Prostate gland (tissue), 2 donors: ENCODE measurements around the gene TSHZ1. TPM values are rescaled to one million over a fixed set of nuclear protein-coding genes. Genes with fewer than 3 reads are reported as not detected.

Experiments
- DNase-seq: peaks from one replicate; pipeline ENCODE4 v3.0.0-alpha.2; 2019; ENCODE audit warnings: low spot score
- H3K27ac ChIP-seq, 2 donors: fragments of 200-600 bp; sonication (generic); 2 replicates each; pipeline ENCODE4 v1.5.1; 2017 to 2019
- H3K27me3 ChIP-seq: fragments of 200-600 bp; sonication (generic); replicated peaks from 2 replicates; pipeline ENCODE4 v1.5.1; 2019; ENCODE audit not compliant: insufficient read depth
- H3K36me3 ChIP-seq, 2 donors: fragments of 200-600 bp; sonication (generic); 1 replicate in 1 of 2; 2 replicates in 1 of 2; pipeline versions ENCODE4 v1.5.1 to v1.8.1; 2017 to 2019
- H3K4me1 ChIP-seq: fragments of 200-600 bp; sonication (generic); replicated peaks from 2 replicates; pipeline ENCODE4 v1.5.1; 2019
- H3K4me3 ChIP-seq, 2 donors: fragments of 200-600 bp; sonication (generic); 2 replicates each; pipeline ENCODE4 v1.5.1; 2017 to 2019
- H3K9me3 ChIP-seq: fragments of 200-600 bp; sonication (generic); 2 replicates; pipeline ENCODE4 v1.5.1; 2017
- POLR2A ChIP-seq: fragments of 450-650 bp; IDR thresholded peaks from one replicate; pipeline ENCODE4 v1.6.1; 2016; ENCODE audit warnings: antibody characterized with exemption, mild to moderate bottlenecking
- POLR2AphosphoS5 ChIP-seq: sonication (generic); formaldehyde crosslinking; IDR thresholded peaks from one replicate; pipeline ENCODE4 v1.6.1; 2017; ENCODE audit warnings: antibody characterized with exemption
- WGBS: methylation state at CpG from one replicate; pipeline ENCODE4 v1.1.5; 2018; 5-methylcytosine and 5-hydroxymethylcytosine counted together
- intact Hi-C: fragments of 100-400 bp; cut with DNase I; formaldehyde crosslinking; loops from one replicate; pipeline ENCODE4 v1.14.2; 2022
- total RNA-seq, 2 donors: library from RNA; depleted of rRNA; stranded (reverse); fragments of >200 nt; gene quantifications; one replicate each; pipeline ENCODE4 v1.1.0, GENCODE V29; 2016
- TF ChIP-seq, protein P1 (sequence below), 4 experiments: fragments of 200-600 bp in 2 of 4; fragments of 450-650 bp in 2 of 4; sonication (generic) in 2 of 4; IDR thresholded peaks; 1 replicate in 3 of 4; 2 replicates in 1 of 4; pipeline ENCODE4 v1.5.1; 2016 to 2019; ENCODE audit warnings: antibody characterized with exemption in 4 of 4, mild to moderate bottlenecking in 2 of 4, moderate library complexity in 2 of 4

TSHZ1 gene
- total RNA-seq, 2 donors from 2014 or later: 18.2 to 48.6 TPM

DNA sequence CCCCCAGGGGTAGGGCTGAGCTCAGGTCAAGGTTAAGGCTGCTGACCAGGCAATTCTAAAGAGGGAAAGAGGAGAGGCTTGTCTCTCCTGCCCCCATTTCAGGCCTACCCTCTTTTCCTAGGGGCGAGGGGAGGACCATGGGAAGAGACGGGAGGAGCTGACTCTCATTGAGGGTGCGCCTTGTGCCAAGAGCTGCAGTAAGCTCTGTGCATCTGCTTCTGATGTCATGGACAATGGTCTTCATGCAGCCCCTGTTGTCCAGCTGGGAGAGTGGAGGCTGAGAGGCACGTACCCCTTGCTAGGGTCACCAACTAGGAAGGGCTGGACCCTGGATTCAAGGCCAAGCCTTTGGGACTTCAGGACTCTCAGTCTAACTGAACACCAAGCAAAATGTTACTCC, 46.9 kb upstream of the TSHZ1 start:
- intact Hi-C loops: no loop called here

DNA sequence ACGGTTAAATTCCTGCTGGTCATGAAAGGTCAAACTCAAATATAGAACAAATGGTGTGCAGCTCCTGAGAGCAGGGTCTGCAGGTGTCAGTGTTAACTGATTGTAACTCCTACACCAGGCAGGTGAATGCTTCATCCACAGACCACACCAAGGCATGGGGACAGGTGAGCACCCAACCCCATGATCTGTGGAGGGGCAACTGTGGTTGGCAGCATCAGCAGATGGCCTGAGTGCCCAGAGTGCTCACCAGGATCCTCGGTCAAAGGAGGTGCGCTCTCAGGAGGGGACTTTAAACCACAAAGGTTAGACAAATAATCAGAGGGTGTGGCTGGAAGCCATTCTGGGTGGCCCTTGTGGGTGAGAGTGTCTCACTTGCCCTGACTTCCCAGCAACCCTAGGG, 46.1 kb upstream of the TSHZ1 start:
- intact Hi-C loops: no loop called here
- H3K27me3 ChIP-seq: no peaks in the 10 kb centered on the region
- TF ChIP-seq POLR2AphosphoS5: no peak
- TF ChIP-seq, protein P1, sequence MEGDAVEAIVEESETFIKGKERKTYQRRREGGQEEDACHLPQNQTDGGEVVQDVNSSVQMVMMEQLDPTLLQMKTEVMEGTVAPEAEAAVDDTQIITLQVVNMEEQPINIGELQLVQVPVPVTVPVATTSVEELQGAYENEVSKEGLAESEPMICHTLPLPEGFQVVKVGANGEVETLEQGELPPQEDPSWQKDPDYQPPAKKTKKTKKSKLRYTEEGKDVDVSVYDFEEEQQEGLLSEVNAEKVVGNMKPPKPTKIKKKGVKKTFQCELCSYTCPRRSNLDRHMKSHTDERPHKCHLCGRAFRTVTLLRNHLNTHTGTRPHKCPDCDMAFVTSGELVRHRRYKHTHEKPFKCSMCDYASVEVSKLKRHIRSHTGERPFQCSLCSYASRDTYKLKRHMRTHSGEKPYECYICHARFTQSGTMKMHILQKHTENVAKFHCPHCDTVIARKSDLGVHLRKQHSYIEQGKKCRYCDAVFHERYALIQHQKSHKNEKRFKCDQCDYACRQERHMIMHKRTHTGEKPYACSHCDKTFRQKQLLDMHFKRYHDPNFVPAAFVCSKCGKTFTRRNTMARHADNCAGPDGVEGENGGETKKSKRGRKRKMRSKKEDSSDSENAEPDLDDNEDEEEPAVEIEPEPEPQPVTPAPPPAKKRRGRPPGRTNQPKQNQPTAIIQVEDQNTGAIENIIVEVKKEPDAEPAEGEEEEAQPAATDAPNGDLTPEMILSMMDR (IDR thresholded peaks at IDR 0.05): no peak
- no peak for TF ChIP-seq POLR2A
- no peaks in the 10 kb centered on the region for H3K4me1 ChIP-seq
- no peaks in the 10 kb centered on the region for H3K9me3 ChIP-seq
- H3K27ac ChIP-seq: no peak overlapping the region
- H3K4me3 ChIP-seq: no peak overlapping the region
- 95% methylated on average over 3 of the region's 3 CpGs for WGBS
- no peaks in the 10 kb centered on the region for H3K36me3 ChIP-seq
- no peak for DNase-seq

More for the DNA sequence above, 46.9 kb upstream of the TSHZ1 start:
- no peak for TF ChIP-seq POLR2AphosphoS5
- Histone ChIP-seq H3K4me1 (no peaks in the 10 kb centered on the region), H3K27me3 (no peaks in the 10 kb centered on the region), H3K36me3 (no peaks in the 10 kb centered on the region), H3K4me3 (no peak overlapping the region), H3K27ac (no peak overlapping the region), H3K9me3 (no peaks in the 10 kb centered on the region)
- DNase-seq: no peak
- WGBS: 97% methylated on average over 4 of the region's 4 CpGs

DNA sequence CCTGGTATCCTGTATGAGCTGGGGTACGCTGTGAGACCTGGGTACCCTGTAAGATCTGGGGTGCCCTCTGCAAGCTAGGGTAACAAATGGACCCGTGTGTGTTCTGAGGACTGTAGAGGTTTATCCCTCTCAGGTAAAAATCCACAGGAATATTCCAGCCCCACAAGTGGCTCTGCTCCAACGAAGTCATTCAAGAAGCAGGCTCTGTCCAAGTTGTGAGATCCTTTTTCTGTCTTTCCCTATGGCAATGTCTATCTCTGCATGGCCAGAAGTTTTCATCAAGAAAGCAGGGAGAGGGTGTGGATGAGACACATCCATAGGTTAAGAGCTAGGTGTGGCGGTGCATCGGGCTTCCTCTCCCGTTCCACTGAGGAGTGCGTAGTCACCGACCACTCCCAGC, 44.7 kb upstream of the TSHZ1 start:
- no peaks in the 10 kb centered on the region for H3K9me3 ChIP-seq

DNA sequence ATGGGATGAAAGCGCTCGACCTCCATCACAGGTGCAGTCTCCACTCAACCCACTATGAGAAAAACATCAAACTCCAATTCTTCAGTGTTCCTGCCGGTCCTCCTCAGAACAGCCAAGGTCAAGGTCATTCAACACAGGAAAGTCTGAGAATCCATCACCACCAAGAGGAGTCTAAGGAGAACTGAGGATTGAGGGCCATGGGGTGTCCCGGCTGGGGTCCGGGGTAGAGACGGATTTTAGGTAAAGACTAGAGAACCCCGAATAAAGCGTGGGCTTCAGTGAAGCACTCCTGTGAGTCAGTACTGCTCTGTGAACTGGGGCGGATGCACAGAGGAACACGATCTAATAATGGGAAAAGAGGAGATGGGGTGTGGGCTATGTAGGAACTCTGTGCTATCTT, 43.5 kb upstream of the TSHZ1 start:
- WGBS: 91% methylated on average over 10 of the region's 10 CpGs
- TF ChIP-seq, protein P1 (IDR thresholded peaks at IDR 0.05): no peak
- TF ChIP-seq POLR2AphosphoS5: no peak
- TF ChIP-seq POLR2A: no peak
- intact Hi-C loops: no loop called here
- no peak overlapping the region for H3K27ac ChIP-seq
- DNase-seq: no peak
- H3K27me3 ChIP-seq: no peaks in the 10 kb centered on the region
- no peak overlapping the region for H3K4me3 ChIP-seq
- no peaks in the 10 kb centered on the region for H3K9me3 ChIP-seq
- no peaks in the 10 kb centered on the region for H3K36me3 ChIP-seq
- no peaks in the 10 kb centered on the region for H3K4me1 ChIP-seq

More for the DNA sequence above, 44.7 kb upstream of the TSHZ1 start:
- Histone ChIP-seq H3K27me3 (no peaks in the 10 kb centered on the region), H3K27ac (no peak overlapping the region), H3K4me1 (no peaks in the 10 kb centered on the region), H3K4me3 (no peak overlapping the region), H3K36me3 (no peaks in the 10 kb centered on the region)
- DNase-seq: no peak
- WGBS: 95% methylated on average over 8 of the region's 8 CpGs
- TF ChIP-seq, protein P1 (IDR thresholded peaks at IDR 0.05): no peak
- TF ChIP-seq POLR2A: no peak
- no peak for TF ChIP-seq POLR2AphosphoS5
- intact Hi-C loops: no loop called here

DNA sequence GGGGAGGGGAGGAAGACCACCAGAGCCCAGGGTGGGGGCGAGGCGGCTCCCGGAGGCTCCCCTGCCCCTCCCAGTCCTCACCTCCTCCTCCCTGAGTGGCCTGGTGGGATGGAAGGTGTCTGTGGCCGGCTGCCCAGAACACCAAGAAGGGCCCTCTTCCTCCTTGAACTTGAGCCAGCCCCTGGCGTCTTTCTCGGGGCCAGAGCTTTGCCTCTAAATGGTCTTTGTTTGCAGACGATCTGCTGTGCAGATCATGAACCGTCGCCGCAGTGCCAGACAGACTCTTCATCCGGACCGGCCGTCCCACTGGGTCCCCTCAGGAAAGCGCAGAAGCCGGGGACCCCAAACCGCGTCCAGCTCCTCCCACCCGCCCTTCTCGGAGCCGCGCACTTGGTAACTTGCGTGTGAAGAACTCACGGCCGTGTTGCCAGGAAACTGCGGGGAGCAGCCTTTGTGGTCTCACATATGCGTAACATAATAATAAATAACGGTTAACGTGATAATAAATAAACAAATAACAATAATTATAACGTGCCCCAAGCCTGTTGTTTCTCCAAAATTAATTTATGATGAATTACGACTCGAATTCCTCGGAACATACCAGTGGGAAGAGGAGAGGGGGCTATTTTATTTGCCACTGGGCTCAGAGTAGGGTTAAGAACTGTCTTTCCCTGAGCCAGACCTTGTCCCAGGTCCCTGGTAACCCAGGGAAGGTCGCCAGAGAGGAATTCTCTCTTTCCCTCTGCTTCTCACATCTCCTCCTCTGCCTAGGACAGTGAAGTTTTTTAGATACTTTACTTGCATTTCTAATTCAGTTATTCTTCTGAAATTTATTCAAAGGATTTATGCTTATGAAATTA, 42.6 kb upstream of the TSHZ1 start:
- no peak for TF ChIP-seq POLR2AphosphoS5
- no peak for TF ChIP-seq POLR2A
- TF ChIP-seq, protein P1 (IDR thresholded peaks at IDR 0.05): no peak
- DNase-seq: peak; percentile 17
- intact Hi-C loops: no loop called here

More for the DNA sequence above, 42.6 kb upstream of the TSHZ1 start:
- no peaks in the 10 kb centered on the region for H3K4me1 ChIP-seq
- peak overlapping the region in 1 of 2 donors; percentile 19 for H3K27ac ChIP-seq
- 55% methylated on average over 33 of the region's 33 CpGs for WGBS
- H3K36me3 ChIP-seq: no peaks in the 10 kb centered on the region
- H3K9me3 ChIP-seq: no peaks in the 10 kb centered on the region
- H3K4me3 ChIP-seq: peak overlapping the region in 1 of 2 donors; percentile 10
- no peaks in the 10 kb centered on the region for H3K27me3 ChIP-seq
